ENCODE results near the gene CMTM4.

- TF ChIP-seq SIRT6 (IDR thresholded peaks at IDR 0.05; ENCODE audit: low read length) (no peak), RFX5 (IDR thresholded peaks at IDR 0.05; ENCODE audit: borderline replicate concordance, low read depth, low read length) (no peak), ZNF274 (IDR thresholded peaks at IDR 0.05; ENCODE audit: borderline replicate concordance, extremely low read depth, low read length) (no peak), EZH2 (IDR thresholded peaks at IDR 0.05; ENCODE audit: low read depth, low read length, severe bottlenecking) (no peak), CTCF (IDR thresholded peaks at IDR 0.05; ENCODE audit: control extremely low read depth in 1 of 3, insufficient read depth in 1 of 3, low read depth in 1 of 3, low read length in 3 of 3) (no peak), CHD2 (IDR thresholded peaks at IDR 0.05; ENCODE audit: low read length) (no peak), USF2 (IDR thresholded peaks at IDR 0.05; ENCODE audit: low read length) (no peak), GABPA (IDR thresholded peaks at IDR 0.05; ENCODE audit: borderline replicate concordance, insufficient read depth, low read length) (no peak), NRF1 (IDR thresholded peaks at IDR 0.05; ENCODE audit: low read depth, low read length) (no peak)
Observed at GRCh38 chr16:66617728-66618127, 78.8 kb downstream of the CMTM4 start.

Measured in H1 (cell line).